Stomach smooth muscle (tissue), 2 donors: Measurements from ENCODE around the gene ISLR.
A peak's percentile ranks its signal among the peaks of the same experiment; 100 is the strongest.
"Not testable (repeated sequence)": the region's sequence is repeated elsewhere in the genome, so short reads cannot be mapped to it uniquely, and the experiment has no call there.

Experiments
- H3K27ac ChIP-seq: one replicate; pipeline ENCODE4 v1.7.0; 2013; ENCODE audit warnings: mild to moderate bottlenecking, low read length, inconsistent platforms
- H3K27me3 ChIP-seq, 2 donors: one replicate each; pipeline ENCODE4 v1.7.0; 2013; ENCODE audit warnings: low read length in 2 of 2; ENCODE audit not compliant: insufficient read depth in 2 of 2, control insufficient read depth in 1 of 2
- H3K36me3 ChIP-seq, 2 donors: one replicate each; pipeline ENCODE4 v1.7.0; 2013; ENCODE audit warnings: low read length in 2 of 2; ENCODE audit not compliant: control insufficient read depth in 2 of 2, insufficient read depth in 2 of 2
- H3K4me1 ChIP-seq: one replicate; pipeline ENCODE4 v1.7.0; 2013; ENCODE audit warnings: low read length; ENCODE audit not compliant: control insufficient read depth, insufficient read depth
- H3K4me3 ChIP-seq, 2 donors: one replicate each; pipeline ENCODE4 v1.7.0; 2013; ENCODE audit warnings: low read length in 2 of 2
- H3K9ac ChIP-seq, 2 donors: one replicate each; pipeline ENCODE4 v1.7.0; 2013; ENCODE audit warnings: low read length in 2 of 2, mild to moderate bottlenecking in 1 of 2
- H3K9me3 ChIP-seq, 2 donors: one replicate each; pipeline ENCODE4 v1.7.0; 2013; ENCODE audit warnings: low read length in 2 of 2; ENCODE audit not compliant: control insufficient read depth in 2 of 2
- donor health status: healthy.
- donor health status: Pancreatic carcinoma.

The ISLR gene

GRCh38 chr15:74160390-74160789 is 13.1 kb upstream of the ISLR start:
- not testable (repeated sequence) for H3K36me3 ChIP-seq, H3K4me3 ChIP-seq, H3K27me3 ChIP-seq, H3K9me3 ChIP-seq, H3K9ac ChIP-seq, H3K27ac ChIP-seq
- H3K4me1 ChIP-seq = peaks cover 28% of the 10 kb centered on the region

- H3K27ac ChIP-seq, H3K36me3 ChIP-seq, H3K9me3 ChIP-seq, H3K27me3 ChIP-seq, H3K9ac ChIP-seq, H3K4me3 ChIP-seq: not testable (repeated sequence)
- H3K4me1 ChIP-seq = peaks cover 13% of the 10 kb centered on the region
These were observed 11.3 kb upstream of the ISLR start for GRCh38 chr15:74162195-74162536.

GRCh38 chr15:74165461-74165860 is 8.0 kb upstream of the ISLR start:
- Histone ChIP-seq H3K9ac (no peak overlapping the region), H3K27ac (no peak overlapping the region)

GRCh38 chr15:74167891-74168331 is 5.6 kb upstream of the ISLR start:
- Histone ChIP-seq H3K9ac (no peak overlapping the region), H3K4me3 (no peak overlapping the region), H3K9me3 (no peaks in the 10 kb centered on the region), H3K36me3 (no peaks in the 10 kb centered on the region), H3K27me3 (no peaks in the 10 kb centered on the region), H3K27ac (no peak overlapping the region), H3K4me1 (peaks cover 28% of the 10 kb centered on the region)

More at GRCh38 chr15:74165461-74165860, 8.0 kb upstream of the ISLR start:
- Histone ChIP-seq H3K4me3 (no peak overlapping the region), H3K36me3 (no peaks in the 10 kb centered on the region), H3K9me3 (no peaks in the 10 kb centered on the region), H3K4me1 (peaks cover 17% of the 10 kb centered on the region), H3K27me3 (no peaks in the 10 kb centered on the region)

GRCh38 chr15:74168711-74169126 is 4.8 kb upstream of the ISLR start:
- H3K36me3 ChIP-seq = no peaks in the 10 kb centered on the region
- H3K4me1 ChIP-seq = peaks cover 36% of the 10 kb centered on the region
- H3K9me3 ChIP-seq = no peaks in the 10 kb centered on the region
- no peaks in the 10 kb centered on the region for H3K27me3 ChIP-seq
- no peak overlapping the region for H3K9ac ChIP-seq
- no peak overlapping the region for H3K27ac ChIP-seq
- no peak overlapping the region for H3K4me3 ChIP-seq

GRCh38 chr15:74170071-74170844 is 3.3 kb upstream of the ISLR start:
- Histone ChIP-seq H3K4me3 (no peak overlapping the region), H3K27ac (no peak overlapping the region), H3K9me3 (no peaks in the 10 kb centered on the region), H3K27me3 (no peaks in the 10 kb centered on the region), H3K36me3 (no peaks in the 10 kb centered on the region), H3K4me1 (peaks cover 49% of the 10 kb centered on the region), H3K9ac (no peak overlapping the region)

GRCh38 chr15:74170875-74171578 is 2.5 kb upstream of the ISLR start:
- Histone ChIP-seq H3K9ac (no peak overlapping the region), H3K4me1 (peaks cover 57% of the 10 kb centered on the region), H3K9me3 (no peaks in the 10 kb centered on the region), H3K4me3 (no peak overlapping the region), H3K36me3 (peaks cover 5 to 6% of the 10 kb centered on the region in 2 donors), H3K27me3 (no peaks in the 10 kb centered on the region), H3K27ac (no peak overlapping the region)

- Histone ChIP-seq H3K36me3 (peaks cover 6 to 9% of the 10 kb centered on the region in 2 donors), H3K9ac (no peak overlapping the region), H3K27me3 (no peaks in the 10 kb centered on the region), H3K9me3 (no peaks in the 10 kb centered on the region), H3K4me3 (peak overlapping the region in 1 of 2 donors; percentile 78), H3K27ac (peak overlapping the region; percentile 89), H3K4me1 (peaks cover 66% of the 10 kb centered on the region)
These were observed 1.5 kb upstream of the ISLR start for GRCh38 chr15:74171965-74172541.

- H3K9ac ChIP-seq = peak overlapping the region; percentile 47 to 57
- peaks cover 72% of the 10 kb centered on the region for H3K4me1 ChIP-seq
- no peaks in the 10 kb centered on the region for H3K27me3 ChIP-seq
- H3K36me3 ChIP-seq = peaks cover 9% of the 10 kb centered on the region in 2 donors
- H3K27ac ChIP-seq = peak overlapping the region; percentile 89
- no peaks in the 10 kb centered on the region for H3K9me3 ChIP-seq
- H3K4me3 ChIP-seq = peak overlapping the region; percentile 57 to 78
These were observed 670 bp upstream of the ISLR start for GRCh38 chr15:74172701-74173379.

- H3K4me1 ChIP-seq = peaks cover 69% of the 10 kb centered on the region
- no peaks in the 10 kb centered on the region for H3K9me3 ChIP-seq
- peak overlapping the region; percentile 75 to 78 for H3K9ac ChIP-seq
- peaks cover 9% of the 10 kb centered on the region in 2 donors for H3K36me3 ChIP-seq
- peak overlapping the region; percentile 89 for H3K27ac ChIP-seq
- peak overlapping the region; percentile 57 to 78 for H3K4me3 ChIP-seq
- no peaks in the 10 kb centered on the region for H3K27me3 ChIP-seq
These were observed 878 bp downstream of the ISLR start for GRCh38 chr15:74174219-74174957.
